Stimulated activated CD4-positive, alpha-beta T cell treated with anti-CD3 and anti-CD28 coated beads, TNF-alpha, amount 100 ng/mL, for 48 hours (primary cell): ENCODE measurements around the gene ABI2.

Experiments used
- DNase-seq, 3 donors: peaks; one replicate each; pipeline ENCODE4 v3.0.0-alpha.2; 2020; ENCODE audit warnings: low read depth in 3 of 3

ABI2 gene

GRCh38 chr2:203480623-203481022, 152.4 kb downstream of the ABI2 start:
- no peak for DNase-seq

- DNase-seq: peak in 2 of 3 donors; percentile 10 to 11
Measured at GRCh38 chr2:203484266-203485112, 156.3 kb downstream of the ABI2 start.

DNA sequence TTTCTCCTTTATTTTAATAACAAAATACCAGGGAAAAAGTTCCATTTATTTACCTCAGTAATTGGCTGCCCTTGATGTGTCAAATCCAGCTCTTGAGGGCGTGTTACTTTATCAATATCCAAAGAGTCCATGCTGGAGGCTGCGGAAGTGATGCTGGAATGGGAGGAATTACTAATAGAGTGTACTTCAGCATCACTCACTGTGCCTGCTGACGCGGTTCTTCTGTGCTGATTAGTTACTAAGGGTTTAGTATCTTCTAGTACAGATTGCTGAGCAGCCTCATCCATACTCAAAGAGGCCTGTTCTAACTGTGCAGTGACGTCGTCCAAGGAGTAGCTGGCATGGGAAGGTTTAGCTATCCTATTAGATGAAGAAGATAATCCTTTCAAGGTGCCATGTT, 161.3 kb downstream of the ABI2 start:
- no peak for DNase-seq

GRCh38 chr2:203490391-203490790, 162.2 kb downstream of the ABI2 start:
- no peak for DNase-seq

DNA sequence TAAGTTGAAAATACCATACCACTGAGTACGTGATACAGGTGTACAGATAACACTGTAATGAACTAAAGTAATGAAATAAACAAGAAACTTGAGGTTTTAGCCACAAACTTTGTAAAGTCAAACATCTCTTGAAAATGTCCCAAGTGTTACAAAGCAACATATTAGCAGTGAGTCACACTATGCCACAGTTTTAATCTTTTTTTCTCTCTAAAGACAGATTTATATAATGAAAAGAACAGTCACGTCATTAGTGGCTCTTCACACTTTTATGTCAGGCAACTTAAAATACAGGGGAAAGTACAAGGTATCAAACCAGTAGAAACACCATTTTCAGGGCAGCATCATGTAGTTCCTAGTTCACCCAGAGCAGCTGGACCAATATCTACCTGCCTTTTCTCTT, 164.8 kb downstream of the ABI2 start:
- DNase-seq: no peak
